ENCODE results near the gene DEPP1.

Gene DEPP1

DNA sequence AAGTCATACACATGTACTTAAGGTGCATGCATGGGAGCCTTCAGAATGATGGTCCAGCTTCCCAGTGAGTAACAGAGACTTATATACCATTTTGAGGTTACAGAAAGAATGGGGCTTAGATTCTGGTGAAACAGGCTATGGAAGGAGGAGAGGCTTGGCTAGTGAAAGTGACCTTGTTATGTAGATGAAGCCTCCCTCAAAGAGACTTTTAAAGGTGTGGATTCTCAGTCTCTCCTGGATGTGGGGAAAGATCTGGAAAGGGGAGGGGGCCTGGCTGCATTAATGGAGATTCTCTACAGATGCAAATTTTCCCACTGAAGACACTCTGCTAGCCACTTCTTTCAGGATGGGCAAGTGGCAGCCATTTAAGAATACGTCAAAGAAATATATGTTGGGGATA is 13.5 kb downstream of the DEPP1 start:
- TF ChIP-seq CTCF (conservative IDR thresholded peaks at IDR 0.05; ENCODE audit: low read depth, low read length): no peak
- no peak overlapping the region for H3K4me3 ChIP-seq (ENCODE audit: low read length)
- DNase-seq (ENCODE audit: low read depth): no peak

DNA sequence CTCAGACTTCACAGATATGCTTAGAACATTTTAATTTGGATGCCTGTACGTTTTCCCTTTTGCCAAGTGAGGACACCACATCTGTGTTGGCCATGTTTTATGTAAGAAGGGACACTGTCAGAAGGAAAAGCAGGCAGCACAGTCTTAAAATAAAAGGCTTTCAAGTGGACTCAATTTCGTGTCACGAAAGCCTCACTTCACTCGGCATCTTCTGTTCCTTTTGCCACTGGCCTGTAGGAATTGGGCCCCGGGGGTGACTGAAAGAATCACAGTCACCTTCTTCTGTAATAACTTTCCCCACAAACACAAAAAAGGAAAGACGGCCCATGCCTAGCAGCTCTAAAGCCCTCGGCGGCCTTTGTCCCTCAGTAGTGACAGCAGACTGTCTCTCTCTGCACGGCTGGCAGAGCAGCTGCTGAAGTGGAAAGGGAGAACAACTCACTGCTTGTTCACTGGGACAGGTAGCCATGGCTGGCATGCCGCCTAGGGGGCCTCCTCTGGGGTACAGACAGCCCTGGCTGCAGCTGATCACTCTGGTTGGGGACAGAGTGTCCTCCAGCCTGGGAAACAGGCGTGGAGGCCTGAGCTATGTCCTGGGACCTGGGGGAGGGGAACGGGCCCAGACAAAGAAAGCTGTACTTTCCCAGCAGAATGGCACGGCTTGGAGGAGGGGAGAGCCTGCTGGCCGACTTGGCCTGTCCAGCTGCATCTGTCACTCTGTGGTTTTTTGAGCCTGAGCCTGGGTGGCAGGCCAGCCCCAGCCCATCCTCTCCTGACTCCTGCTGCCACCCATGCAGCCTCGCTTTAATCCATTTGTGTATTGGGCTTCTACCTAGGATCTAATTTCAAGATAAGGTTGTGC is 14.6 kb downstream of the DEPP1 start:
- H3K4me3 ChIP-seq (ENCODE audit: low read length): no peak overlapping the region
- no peak for TF ChIP-seq CTCF (conservative IDR thresholded peaks at IDR 0.05; ENCODE audit: low read depth, low read length)
- peak; percentile 42 for DNase-seq (ENCODE audit: low read depth)

DNA sequence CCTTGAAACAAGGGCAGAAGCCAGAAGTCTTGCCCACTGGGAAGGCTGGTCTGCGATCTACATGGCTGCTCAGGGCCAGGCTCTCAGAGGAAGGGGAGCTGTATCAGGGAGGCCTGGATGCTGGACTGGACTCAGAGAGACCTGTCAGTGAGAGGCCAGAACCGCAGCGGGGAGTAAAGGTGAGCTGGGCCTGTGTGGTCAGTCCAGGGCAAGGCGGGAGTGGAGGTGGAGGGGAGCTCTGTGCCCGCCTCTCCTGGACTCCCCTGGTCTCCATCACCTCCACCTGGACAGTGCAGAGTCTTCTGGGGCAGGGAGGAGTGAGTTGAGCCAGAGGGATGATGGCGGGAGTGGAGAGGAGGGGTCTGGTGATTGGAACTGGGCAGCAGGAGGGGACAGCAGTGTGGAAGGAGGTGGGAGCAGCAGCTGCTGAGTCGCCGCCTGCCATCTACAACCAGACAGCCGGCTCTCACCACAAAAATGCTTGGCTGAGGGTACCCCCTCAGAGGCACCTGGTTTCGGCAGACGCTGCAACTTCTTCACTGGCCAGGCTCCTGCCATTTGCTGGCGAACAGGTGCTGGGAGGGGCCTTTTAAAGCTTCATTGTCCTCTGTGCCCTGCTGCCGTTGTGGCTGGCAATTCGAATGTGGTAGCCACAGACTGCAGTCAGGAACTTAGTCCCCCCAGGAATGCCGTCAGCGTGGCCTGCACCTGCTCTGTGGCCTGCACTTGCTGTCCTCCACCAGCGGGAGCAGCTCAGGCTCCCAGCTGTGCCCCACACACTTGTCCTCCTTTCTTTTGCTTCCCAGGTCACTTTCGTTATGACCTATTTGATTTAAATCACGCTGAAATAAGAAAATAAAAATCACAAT is 15.5 kb downstream of the DEPP1 start:
- H3K4me3 ChIP-seq (ENCODE audit: low read length): no peak overlapping the region
- DNase-seq (ENCODE audit: low read depth): no peak
- peak; percentile 37 for TF ChIP-seq CTCF (conservative IDR thresholded peaks at IDR 0.05; ENCODE audit: low read depth, low read length)

- TF ChIP-seq CTCF (conservative IDR thresholded peaks at IDR 0.05; ENCODE audit: low read depth, low read length): no peak
- no peak for DNase-seq (ENCODE audit: low read depth)
- no peak overlapping the region for H3K4me3 ChIP-seq (ENCODE audit: low read length)
These were observed 16.5 kb downstream of the DEPP1 start for GRCh38 chr10:44961931-44962750.

DNA sequence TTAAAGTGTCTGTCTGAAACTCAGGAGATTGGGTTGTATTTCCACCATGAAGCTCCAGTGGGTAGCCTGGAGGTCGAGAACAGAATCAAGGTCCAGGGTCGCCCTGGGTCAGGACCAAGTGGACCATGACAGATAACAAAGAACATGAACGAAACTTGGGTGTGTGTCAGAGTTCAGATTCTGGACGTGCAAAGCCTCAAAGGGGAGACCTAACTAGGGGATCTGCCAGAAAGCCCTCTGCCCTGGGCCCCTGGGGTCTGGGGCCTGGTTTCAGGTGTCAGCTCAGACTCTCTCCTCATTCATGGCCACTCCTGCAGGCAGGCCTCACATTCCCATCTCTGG is 17.4 kb downstream of the DEPP1 start:
- H3K4me3 ChIP-seq (ENCODE audit: low read length): no peak overlapping the region
- DNase-seq (ENCODE audit: low read depth): no peak
- no peak for TF ChIP-seq CTCF (conservative IDR thresholded peaks at IDR 0.05; ENCODE audit: low read depth, low read length)

DNA sequence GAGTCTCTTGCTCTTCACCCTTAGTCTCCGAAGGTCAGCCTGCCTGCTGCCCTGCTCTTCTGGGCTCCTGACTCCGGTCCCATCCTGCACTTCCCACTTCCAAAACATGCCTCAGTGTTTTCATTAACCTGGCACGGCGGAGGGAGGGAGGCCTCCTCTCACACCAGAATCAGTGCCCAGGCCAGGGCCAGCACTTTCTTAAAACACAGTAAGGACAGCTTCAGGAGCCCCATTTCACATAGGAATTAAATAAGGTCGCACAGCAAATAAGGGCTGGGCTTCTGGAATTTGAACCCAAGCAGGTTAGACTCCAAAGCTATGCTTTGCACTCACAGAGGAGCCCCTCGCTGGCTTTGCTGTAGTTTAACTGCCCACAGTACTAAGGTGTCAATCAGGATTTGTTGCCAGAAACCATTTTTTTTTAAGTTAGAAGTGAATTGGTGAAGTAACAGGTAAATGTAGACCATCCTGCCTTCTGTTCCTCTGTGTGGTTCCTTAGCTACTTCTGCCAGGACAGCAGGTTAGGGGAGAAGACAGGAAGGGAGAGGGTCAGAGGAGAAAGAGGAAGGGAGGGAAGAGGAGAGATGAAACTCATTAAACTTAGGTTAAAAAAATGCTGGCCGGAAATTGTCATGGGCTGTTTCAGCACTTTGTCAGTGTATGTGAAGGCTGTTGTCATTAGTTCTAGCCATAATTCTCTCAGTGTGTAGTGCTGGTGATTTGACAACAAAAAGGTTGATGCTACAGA is 18.0 kb downstream of the DEPP1 start:
- DNase-seq (ENCODE audit: low read depth): no peak

More for the DNA sequence above, 18.0 kb downstream of the DEPP1 start:
- no peak for TF ChIP-seq CTCF (conservative IDR thresholded peaks at IDR 0.05; ENCODE audit: low read depth, low read length)
- H3K4me3 ChIP-seq (ENCODE audit: low read length): peak overlapping the region; percentile 67

Data from retinal pigment epithelial cell (primary cell).